Gastroesophageal sphincter (tissue), 4 donors: ENCODE measurements around the gene ULK2. TPM values are rescaled to one million over a fixed set of nuclear protein-coding genes. Genes with fewer than 3 reads are reported as not detected.
"Not testable (repeated sequence)": the region's sequence is repeated elsewhere in the genome, so short reads cannot be mapped to it uniquely, and the experiment has no call there.

ENCODE experiments used
- ATAC-seq: fragments of 150-250 bp; one replicate; pipeline ENCODE4 v1.9.1; 2016; ENCODE audit warnings: mild to moderate bottlenecking, moderate library complexity
- H3K27ac ChIP-seq, 4 donors: fragments of 200-600 bp; sonication (generic) in 3 of 4; 1 replicate in 3 of 4; 2 replicates in 1 of 4; pipeline ENCODE4 v1.5.1; 2016 to 2019
- H3K27me3 ChIP-seq: fragments of 200-600 bp; sonication (generic); one replicate; pipeline ENCODE4 v1.5.1; 2019
- H3K36me3 ChIP-seq, 2 donors: fragments of 200-600 bp; sonication (generic); one replicate each; pipeline ENCODE4 v1.5.1; 2019; ENCODE audit warnings: control low read depth in 1 of 2
- H3K4me1 ChIP-seq, 3 donors: fragments of 200-600 bp; sonication (generic); 1 replicate in 2 of 3; 2 replicates in 1 of 3; pipeline ENCODE4 v1.5.1; 2016 to 2019; ENCODE audit warnings: control low read depth in 2 of 3
- H3K4me3 ChIP-seq, 2 donors: fragments of 200-600 bp; sonication (generic); one replicate each; pipeline ENCODE4 v1.5.1; 2019; ENCODE audit warnings: mild to moderate bottlenecking in 1 of 2, moderate library complexity in 1 of 2
- H3K9me3 ChIP-seq, 3 donors: fragments of 200-600 bp; sonication (generic); one replicate each; pipeline ENCODE4 v1.5.1; 2017 to 2019; ENCODE audit warnings: control low read depth in 2 of 3
- EP300 ChIP-seq: sonication (generic); formaldehyde crosslinking; IDR thresholded peaks from one replicate; pipeline ENCODE4 v1.6.1; 2017; ENCODE audit warnings: antibody characterized with exemption, mild to moderate bottlenecking
- POLR2A ChIP-seq, 2 donors: fragments of 450-650 bp; IDR thresholded peaks; one replicate each; pipeline ENCODE4 v1.6.1; 2017; ENCODE audit warnings: antibody characterized with exemption in 2 of 2, mild to moderate bottlenecking in 2 of 2, moderate library complexity in 1 of 2
- POLR2AphosphoS5 ChIP-seq: sonication (generic); formaldehyde crosslinking; IDR thresholded peaks from one replicate; pipeline ENCODE4 v1.6.1; 2017; ENCODE audit warnings: antibody characterized with exemption
- WGBS, 2 donors: methylation state at CpG; one replicate each; pipeline ENCODE4 v1.1.5; 2018; ENCODE audit warnings: low coverage in 1 of 2; 5-methylcytosine and 5-hydroxymethylcytosine counted together
- total RNA-seq, 4 donors: library from RNA; depleted of rRNA; stranded (reverse); fragments of >200 nt; gene quantifications; one replicate each; pipeline ENCODE4 v1.1.0, GENCODE V29; 2016
- TF ChIP-seq, protein P1 (sequence below), 4 experiments: fragments of 200-600 bp in 2 of 4; fragments of 450-650 bp in 2 of 4; sonication (generic) in 1 of 4; IDR thresholded peaks; one replicate each; pipeline ENCODE4 v1.5.1; 2017 to 2019; ENCODE audit warnings: antibody characterized with exemption in 4 of 4, mild to moderate bottlenecking in 2 of 4, moderate library complexity in 2 of 4

The ULK2 gene
- total RNA-seq, 4 donors from 2014 or later: 29.2 to 48.7 (median 47.5) TPM

DNA sequence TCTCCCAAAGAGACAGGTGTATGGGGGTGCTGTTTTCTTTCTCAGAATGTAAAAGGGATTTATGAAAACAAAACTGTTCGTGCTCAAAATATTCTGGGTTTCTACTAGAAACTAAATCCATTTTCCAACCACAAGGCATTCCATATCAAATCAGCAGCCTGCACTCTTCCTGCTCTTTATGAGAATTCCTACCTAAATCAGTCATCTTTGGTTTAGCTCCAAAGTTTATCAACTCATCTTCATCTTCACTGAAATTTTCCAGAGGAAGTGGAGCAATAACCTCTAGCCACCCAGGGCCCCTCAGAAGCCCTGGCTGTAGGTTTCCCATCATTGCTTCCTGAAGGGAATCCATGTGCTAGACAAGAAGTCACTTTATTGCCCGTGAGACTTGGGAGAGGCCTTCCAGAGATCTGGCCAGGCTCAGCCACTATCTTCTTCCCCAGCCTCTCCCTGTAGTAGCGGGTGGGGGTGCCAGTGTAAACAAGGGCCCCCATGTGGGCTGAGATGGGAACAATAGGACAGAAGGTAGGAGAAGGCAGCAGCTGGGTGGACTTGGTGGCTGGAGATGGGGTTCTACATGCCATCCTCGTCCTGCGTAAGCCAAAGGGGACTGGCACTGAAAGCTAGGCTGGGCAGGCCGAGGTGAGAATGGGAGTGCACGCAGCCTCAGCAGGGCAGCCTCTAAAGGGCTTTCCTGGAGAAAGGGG, 97.6 kb downstream of the ULK2 start:
- TF ChIP-seq EP300 (no peak), POLR2AphosphoS5 (no peak), POLR2A (IDR thresholded peaks at IDR 0.05) (no peak)
- TF ChIP-seq, protein P1, sequence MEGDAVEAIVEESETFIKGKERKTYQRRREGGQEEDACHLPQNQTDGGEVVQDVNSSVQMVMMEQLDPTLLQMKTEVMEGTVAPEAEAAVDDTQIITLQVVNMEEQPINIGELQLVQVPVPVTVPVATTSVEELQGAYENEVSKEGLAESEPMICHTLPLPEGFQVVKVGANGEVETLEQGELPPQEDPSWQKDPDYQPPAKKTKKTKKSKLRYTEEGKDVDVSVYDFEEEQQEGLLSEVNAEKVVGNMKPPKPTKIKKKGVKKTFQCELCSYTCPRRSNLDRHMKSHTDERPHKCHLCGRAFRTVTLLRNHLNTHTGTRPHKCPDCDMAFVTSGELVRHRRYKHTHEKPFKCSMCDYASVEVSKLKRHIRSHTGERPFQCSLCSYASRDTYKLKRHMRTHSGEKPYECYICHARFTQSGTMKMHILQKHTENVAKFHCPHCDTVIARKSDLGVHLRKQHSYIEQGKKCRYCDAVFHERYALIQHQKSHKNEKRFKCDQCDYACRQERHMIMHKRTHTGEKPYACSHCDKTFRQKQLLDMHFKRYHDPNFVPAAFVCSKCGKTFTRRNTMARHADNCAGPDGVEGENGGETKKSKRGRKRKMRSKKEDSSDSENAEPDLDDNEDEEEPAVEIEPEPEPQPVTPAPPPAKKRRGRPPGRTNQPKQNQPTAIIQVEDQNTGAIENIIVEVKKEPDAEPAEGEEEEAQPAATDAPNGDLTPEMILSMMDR (IDR thresholded peaks at IDR 0.05): no peak
- WGBS, 2 donors: 70 to 79% methylated on average over 5 to 6 of the region's 7 CpGs
- H3K27ac ChIP-seq: peak overlapping the region in 1 of 4 donors; percentile 29
- no peak overlapping the region for H3K4me3 ChIP-seq
- peaks cover 0 to 25% of the 10 kb centered on the region in 2 donors for H3K36me3 ChIP-seq
- peaks cover 0 to 18% (median 0%) of the 10 kb centered on the region in 3 donors for H3K4me1 ChIP-seq
- H3K9me3 ChIP-seq: no peaks in the 10 kb centered on the region
- ATAC-seq: no peak
- H3K27me3 ChIP-seq: no peaks in the 10 kb centered on the region

DNA sequence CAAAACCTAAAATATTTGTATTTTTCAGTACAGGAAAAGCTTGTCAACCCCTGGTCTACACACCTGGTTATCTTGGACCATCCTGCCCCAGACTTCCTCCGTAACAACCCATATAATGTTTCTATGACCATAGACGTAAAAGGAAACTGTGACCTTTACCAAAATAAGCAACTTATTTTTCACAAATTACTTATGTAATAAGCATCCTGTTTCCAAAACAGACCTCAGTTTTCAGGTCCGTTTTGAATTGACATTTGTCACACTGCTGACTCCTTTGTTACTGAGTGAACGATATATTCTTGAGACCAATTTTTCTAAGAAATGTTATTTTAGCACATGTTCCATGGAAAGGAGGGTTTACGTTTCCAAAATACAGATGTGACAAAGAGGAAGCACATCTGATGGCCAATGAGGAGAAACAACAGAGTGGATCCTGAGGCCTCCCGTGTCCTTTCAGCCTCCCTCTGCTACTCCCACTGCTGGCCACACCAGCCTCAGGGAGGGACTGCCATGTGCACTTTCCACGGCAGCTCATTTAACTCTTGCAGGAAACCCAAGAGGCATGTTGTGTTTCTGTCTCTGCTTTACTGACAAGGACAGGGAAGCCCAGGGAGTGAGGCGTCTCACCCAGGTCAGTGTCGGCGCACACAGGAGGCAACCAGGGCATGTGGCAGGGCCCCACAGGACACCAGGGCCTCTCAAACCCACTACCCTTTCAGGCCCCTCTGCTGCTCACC, 99.5 kb downstream of the ULK2 start:
- 33 to 53% methylated on average over 6 to 8 of the region's 10 CpGs for WGBS, 2 donors
- H3K4me1 ChIP-seq: peaks cover 0 to 18% (median 0%) of the 10 kb centered on the region in 3 donors
- no peaks in the 10 kb centered on the region for H3K27me3 ChIP-seq
- ATAC-seq: no peak
- TF ChIP-seq POLR2A (IDR thresholded peaks at IDR 0.05): no peak
- TF ChIP-seq EP300: no peak
- TF ChIP-seq, protein P1 (IDR thresholded peaks at IDR 0.05): no peak
- TF ChIP-seq POLR2AphosphoS5: no peak
- H3K27ac ChIP-seq: no peak overlapping the region
- H3K9me3 ChIP-seq: no peaks in the 10 kb centered on the region
- H3K4me3 ChIP-seq: no peak overlapping the region
- peaks cover 0 to 9% of the 10 kb centered on the region in 2 donors for H3K36me3 ChIP-seq

DNA sequence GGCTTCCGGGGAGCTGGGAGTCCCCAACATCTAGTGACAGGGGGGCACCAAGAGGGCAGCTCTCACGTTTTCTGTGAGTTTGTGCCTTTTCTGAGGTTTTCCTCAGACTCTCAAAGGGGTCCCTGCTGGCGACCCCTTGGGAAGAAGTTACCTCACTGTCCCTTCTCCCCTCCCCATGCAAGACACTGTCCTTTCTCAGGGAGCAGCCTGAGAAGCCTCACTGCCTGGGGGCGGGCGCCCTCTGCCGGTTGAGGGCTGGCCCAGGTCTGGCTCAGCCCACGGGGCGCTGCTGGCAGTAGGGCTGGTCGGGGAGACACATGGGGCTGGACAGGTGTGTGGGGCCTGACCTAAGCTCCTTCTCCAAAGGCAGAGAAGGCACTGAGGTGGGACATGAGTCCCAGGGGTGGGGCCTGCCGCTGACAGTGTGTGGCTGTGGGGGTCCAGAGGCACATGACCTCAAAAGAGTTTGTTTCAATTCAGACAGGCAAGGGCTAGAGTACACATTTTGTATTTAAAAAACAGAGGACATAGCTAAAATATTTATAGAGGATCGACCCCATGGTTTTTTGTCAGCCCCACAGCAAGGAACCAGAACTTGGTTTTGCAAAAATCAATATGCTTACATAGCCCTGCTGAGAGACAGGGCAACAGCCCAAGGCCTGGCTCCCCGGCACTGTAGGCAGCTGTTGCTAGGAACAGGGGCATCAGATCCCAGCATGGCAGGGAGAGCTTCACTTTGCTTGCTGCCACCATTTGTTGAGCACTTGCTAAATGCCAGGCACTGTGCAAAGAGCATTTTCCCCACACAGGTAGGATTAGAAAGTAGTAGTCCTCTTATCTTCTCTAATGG, 101.1 kb downstream of the ULK2 start:
- Histone ChIP-seq H3K4me3 (no peak overlapping the region), H3K36me3 (peaks cover 0 to 4% of the 10 kb centered on the region in 2 donors), H3K4me1 (peaks cover 0 to 16% (median 0%) of the 10 kb centered on the region in 3 donors), H3K9me3 (no peaks in the 10 kb centered on the region), H3K27me3 (peaks cover 16% of the 10 kb centered on the region), H3K27ac (no peak overlapping the region)
- no peak for TF ChIP-seq POLR2A (IDR thresholded peaks at IDR 0.05)
- no peak for TF ChIP-seq EP300
- no peak for TF ChIP-seq POLR2AphosphoS5
- TF ChIP-seq, protein P1 (IDR thresholded peaks at IDR 0.05): peak; percentile 86 to 97 (median 93)
- WGBS, 2 donors: 40 to 50% methylated on average over 1 to 2 of the region's 12 CpGs
- peak; percentile 86 for ATAC-seq

- H3K9me3 ChIP-seq: no peaks in the 10 kb centered on the region
- TF ChIP-seq, protein P1 (IDR thresholded peaks at IDR 0.05): no peak
- TF ChIP-seq POLR2AphosphoS5: no peak
- TF ChIP-seq EP300: no peak
- no peak for TF ChIP-seq POLR2A (IDR thresholded peaks at IDR 0.05)
- H3K27ac ChIP-seq: no peak overlapping the region
- peaks cover 16% of the 10 kb centered on the region for H3K27me3 ChIP-seq
- WGBS, 2 donors: 71% methylated on average over 1 of the region's 7 CpGs; no CpG with 5 or more reads in 1 of the 2 donors
- H3K4me3 ChIP-seq: no peak overlapping the region
- peaks cover 0 to 15% (median 0%) of the 10 kb centered on the region in 3 donors for H3K4me1 ChIP-seq
- no peak for ATAC-seq
- peaks cover 0 to 4% of the 10 kb centered on the region in 2 donors for H3K36me3 ChIP-seq
Observed at GRCh38 chr17:19766016-19766415, 101.7 kb downstream of the ULK2 start.

GRCh38 chr17:19763991-19764390, 103.7 kb downstream of the ULK2 start:
- not testable (repeated sequence) for ATAC-seq
- H3K4me1 ChIP-seq: peaks cover 0 to 15% (median 0%) of the 10 kb centered on the region in 3 donors
- 94% methylated on average over 4 of the region's 6 CpGs; no CpG with 5 or more reads in 1 of the 2 donors for WGBS, 2 donors

More at GRCh38 chr17:19763991-19764390, 103.7 kb downstream of the ULK2 start:
- H3K4me3 ChIP-seq, H3K27ac ChIP-seq, H3K36me3 ChIP-seq, H3K9me3 ChIP-seq: not testable (repeated sequence)
- H3K27me3 ChIP-seq: peaks cover 16% of the 10 kb centered on the region
